ENCODE results near the gene COL4A2.
"Not testable (repeated sequence)": the region's sequence is repeated elsewhere in the genome, so short reads cannot be mapped to it uniquely, and the experiment has no call there.

The COL4A2 gene

GRCh38 chr13:110528911-110529310, 221.8 kb downstream of the COL4A2 start:
- Mint-ChIP-seq H3K4me3 (no peak overlapping the region), H3K27me3 (no peaks in the 10 kb centered on the region), H3K36me3 (no peaks in the 10 kb centered on the region), H3K27ac (no peak overlapping the region), H3K4me1 (peaks cover 29% of the 10 kb centered on the region), H3K9me3 (no peaks in the 10 kb centered on the region)

- H3K9me3 Mint-ChIP-seq: no peaks in the 10 kb centered on the region
- H3K36me3 Mint-ChIP-seq: no peaks in the 10 kb centered on the region
- H3K4me3 Mint-ChIP-seq: no peak overlapping the region
- peaks cover 21% of the 10 kb centered on the region for H3K4me1 Mint-ChIP-seq
- H3K27ac Mint-ChIP-seq: no peak overlapping the region
- no peaks in the 10 kb centered on the region for H3K27me3 Mint-ChIP-seq
Measured at GRCh38 chr13:110529522-110530311, 222.6 kb downstream of the COL4A2 start.

GRCh38 chr13:110531100-110531499, 224.0 kb downstream of the COL4A2 start:
- Mint-ChIP-seq H3K36me3 (no peaks in the 10 kb centered on the region), H3K27ac (no peak overlapping the region)

GRCh38 chr13:110531671-110532083, 224.6 kb downstream of the COL4A2 start:
- H3K36me3 Mint-ChIP-seq: no peaks in the 10 kb centered on the region
- H3K27me3 Mint-ChIP-seq: no peaks in the 10 kb centered on the region
- H3K27ac Mint-ChIP-seq: no peak overlapping the region
- no peaks in the 10 kb centered on the region for H3K9me3 Mint-ChIP-seq
- no peak overlapping the region for H3K4me3 Mint-ChIP-seq
- H3K4me1 Mint-ChIP-seq: peaks cover 12% of the 10 kb centered on the region

More at GRCh38 chr13:110531100-110531499, 224.0 kb downstream of the COL4A2 start:
- H3K9me3 Mint-ChIP-seq: no peaks in the 10 kb centered on the region
- no peaks in the 10 kb centered on the region for H3K27me3 Mint-ChIP-seq
- no peak overlapping the region for H3K4me3 Mint-ChIP-seq
- peaks cover 12% of the 10 kb centered on the region for H3K4me1 Mint-ChIP-seq

GRCh38 chr13:110532258-110532657, 225.2 kb downstream of the COL4A2 start:
- not testable (repeated sequence) for H3K27ac Mint-ChIP-seq, H3K9me3 Mint-ChIP-seq
- H3K4me1 Mint-ChIP-seq: peaks cover 13% of the 10 kb centered on the region

GRCh38 chr13:110533771-110534670, 226.9 kb downstream of the COL4A2 start:
- no peaks in the 10 kb centered on the region for H3K9me3 Mint-ChIP-seq

More at GRCh38 chr13:110532258-110532657, 225.2 kb downstream of the COL4A2 start:
- not testable (repeated sequence) for H3K36me3 Mint-ChIP-seq, H3K27me3 Mint-ChIP-seq, H3K4me3 Mint-ChIP-seq

GRCh38 chr13:110535526-110535925, 228.4 kb downstream of the COL4A2 start:
- peaks cover 22% of the 10 kb centered on the region for H3K4me1 Mint-ChIP-seq
- H3K4me3 Mint-ChIP-seq: no peak overlapping the region
- H3K27ac Mint-ChIP-seq: no peak overlapping the region
- H3K36me3 Mint-ChIP-seq: no peaks in the 10 kb centered on the region
- no peaks in the 10 kb centered on the region for H3K9me3 Mint-ChIP-seq
- H3K27me3 Mint-ChIP-seq: no peaks in the 10 kb centered on the region

More at GRCh38 chr13:110533771-110534670, 226.9 kb downstream of the COL4A2 start:
- H3K27ac Mint-ChIP-seq: no peak overlapping the region
- H3K27me3 Mint-ChIP-seq: no peaks in the 10 kb centered on the region
- H3K4me3 Mint-ChIP-seq: no peak overlapping the region
- H3K36me3 Mint-ChIP-seq: no peaks in the 10 kb centered on the region
- H3K4me1 Mint-ChIP-seq: peaks cover 22% of the 10 kb centered on the region

- H3K27ac Mint-ChIP-seq: no peak overlapping the region
- no peak overlapping the region for H3K4me3 Mint-ChIP-seq
- no peaks in the 10 kb centered on the region for H3K9me3 Mint-ChIP-seq
- H3K36me3 Mint-ChIP-seq: no peaks in the 10 kb centered on the region
- no peaks in the 10 kb centered on the region for H3K27me3 Mint-ChIP-seq
- H3K4me1 Mint-ChIP-seq: peaks cover 22% of the 10 kb centered on the region
Measured at GRCh38 chr13:110536006-110536693, 229.1 kb downstream of the COL4A2 start.

- no peak overlapping the region for H3K4me3 Mint-ChIP-seq
- no peaks in the 10 kb centered on the region for H3K9me3 Mint-ChIP-seq
- peaks cover 22% of the 10 kb centered on the region for H3K4me1 Mint-ChIP-seq
- H3K27me3 Mint-ChIP-seq: no peaks in the 10 kb centered on the region
- no peak overlapping the region for H3K27ac Mint-ChIP-seq
- no peaks in the 10 kb centered on the region for H3K36me3 Mint-ChIP-seq
Measured at GRCh38 chr13:110538632-110539031, 231.5 kb downstream of the COL4A2 start.

- Mint-ChIP-seq H3K36me3 (peaks cover 2% of the 10 kb centered on the region), H3K27me3 (no peaks in the 10 kb centered on the region), H3K27ac (no peak overlapping the region), H3K4me1 (peaks cover 22% of the 10 kb centered on the region), H3K4me3 (no peak overlapping the region), H3K9me3 (no peaks in the 10 kb centered on the region)
Measured at GRCh38 chr13:110539894-110540293, 232.8 kb downstream of the COL4A2 start.

GRCh38 chr13:110540871-110541525, 233.9 kb downstream of the COL4A2 start:
- Mint-ChIP-seq H3K27ac (no peak overlapping the region), H3K9me3 (no peaks in the 10 kb centered on the region), H3K27me3 (no peaks in the 10 kb centered on the region), H3K4me1 (peaks cover 18% of the 10 kb centered on the region), H3K4me3 (no peak overlapping the region), H3K36me3 (peaks cover 5% of the 10 kb centered on the region)

- Mint-ChIP-seq H3K4me3 (no peak overlapping the region), H3K36me3 (peaks cover 5% of the 10 kb centered on the region), H3K9me3 (no peaks in the 10 kb centered on the region), H3K4me1 (peaks cover 13% of the 10 kb centered on the region), H3K27me3 (no peaks in the 10 kb centered on the region), H3K27ac (no peak overlapping the region)
Measured at GRCh38 chr13:110541526-110541920, 234.4 kb downstream of the COL4A2 start.

- Mint-ChIP-seq H3K27ac (no peak overlapping the region), H3K4me1 (peaks cover 8% of the 10 kb centered on the region), H3K27me3 (no peaks in the 10 kb centered on the region), H3K36me3 (peaks cover 5% of the 10 kb centered on the region), H3K4me3 (no peak overlapping the region), H3K9me3 (no peaks in the 10 kb centered on the region)
Measured at GRCh38 chr13:110542169-110542796, 235.2 kb downstream of the COL4A2 start.

GRCh38 chr13:110546378-110546777, 239.3 kb downstream of the COL4A2 start:
- Mint-ChIP-seq H3K9me3 (no peaks in the 10 kb centered on the region), H3K27ac (no peak overlapping the region), H3K27me3 (no peaks in the 10 kb centered on the region), H3K4me1 (no peaks in the 10 kb centered on the region), H3K36me3 (peaks cover 5% of the 10 kb centered on the region), H3K4me3 (no peak overlapping the region)

GRCh38 chr13:110546926-110547325, 239.8 kb downstream of the COL4A2 start:
- Mint-ChIP-seq H3K4me3 (no peak overlapping the region), H3K27me3 (no peaks in the 10 kb centered on the region), H3K27ac (no peak overlapping the region), H3K36me3 (peaks cover 5% of the 10 kb centered on the region), H3K4me1 (no peaks in the 10 kb centered on the region), H3K9me3 (no peaks in the 10 kb centered on the region)
